Activated T-helper 2 cell treated with anti-CD3 and anti-CD28 coated beads, Interferon-gamma antibody, Interleukin-2, Interleukin-4, amounts not matched to agents 10 μg/mL and 5 μg/mL and 100 μg/mL, durations not matched to agents 14 hours and 24 hours and 36 hours (primary cell): ENCODE measurements around the gene PTX4. TPM values are rescaled to one million over a fixed set of nuclear protein-coding genes. Genes with fewer than 3 reads are reported as not detected.

Experiments
- DNase-seq: peaks from one replicate; pipeline ENCODE4 v3.0.0; 2021; ENCODE audit warnings: low spot score
- H3K27ac Mint-ChIP-seq: one replicate; pipeline ENCODE4 v1.8.0; 2021; ENCODE audit warnings: mixed read lengths
- H3K27me3 Mint-ChIP-seq: one replicate; pipeline ENCODE4 v1.8.0; 2021; ENCODE audit warnings: low read depth, mixed read lengths
- H3K36me3 Mint-ChIP-seq: one replicate; pipeline ENCODE4 v1.8.0; 2021; ENCODE audit warnings: low read depth, mixed read lengths
- H3K4me1 Mint-ChIP-seq: one replicate; pipeline ENCODE4 v1.8.0; 2021; ENCODE audit warnings: low read depth, mixed read lengths
- H3K4me3 Mint-ChIP-seq: one replicate; pipeline ENCODE4 v1.8.0; 2021; ENCODE audit warnings: low read depth, mild to moderate bottlenecking, moderate library complexity, mixed read lengths
- H3K9me3 Mint-ChIP-seq: one replicate; pipeline ENCODE4 v1.8.0; 2021; ENCODE audit warnings: mixed read lengths
- intact Hi-C: fragments of 100-400 bp; cut with micrococcal nuclease; formaldehyde crosslinking; loops from one replicate; pipeline ENCODE4 v1.15.1; 2023
- total RNA-seq: library from RNA; stranded (reverse); gene quantifications from 2 replicates; pipeline ENCODE4 v1.2.3, GENCODE V29; 2022

The PTX4 gene
- total RNA-seq, 1 donor from 2014 or later: not detected

DNA sequence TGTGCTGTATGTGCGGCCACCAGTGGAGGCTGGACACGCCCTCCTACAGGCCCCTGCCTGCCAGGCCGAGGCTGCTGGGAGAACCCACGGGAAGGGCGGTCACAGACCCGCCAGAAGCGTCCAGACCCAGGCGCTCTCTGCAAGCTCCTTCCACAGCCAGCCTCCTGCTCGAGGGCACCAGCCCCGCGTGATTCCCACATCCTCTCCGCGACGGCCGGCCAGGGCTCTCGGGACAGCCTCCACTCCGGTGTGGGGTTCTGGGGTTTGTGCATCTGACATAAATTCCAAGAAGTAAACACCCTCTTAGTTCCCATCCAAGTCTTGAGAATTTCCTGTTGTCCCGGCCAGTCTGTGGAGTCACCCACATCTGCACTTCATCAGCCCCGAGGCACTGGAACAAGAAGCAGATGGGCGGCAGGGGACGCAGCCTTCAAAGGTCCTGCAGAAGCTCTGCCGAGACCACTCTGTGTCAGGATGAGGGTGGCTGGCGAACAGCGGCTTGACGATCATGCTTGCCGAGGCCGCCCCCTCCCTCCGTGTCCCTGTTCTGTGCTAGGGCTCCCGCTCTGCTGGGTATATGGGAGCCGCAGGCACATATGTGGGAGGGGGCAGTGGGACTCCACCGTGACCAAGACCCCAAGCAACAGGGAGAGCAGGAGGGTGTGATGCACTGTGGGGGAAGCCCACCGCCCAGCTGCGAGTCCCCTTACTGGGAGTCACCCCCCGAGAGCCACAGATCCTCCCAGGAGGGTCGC is 42.3 kb upstream of the PTX4 start:
- no peak overlapping the region for H3K27ac Mint-ChIP-seq
- DNase-seq: no peak
- H3K9me3 Mint-ChIP-seq: no peaks in the 10 kb centered on the region
- peaks cover 19% of the 10 kb centered on the region for H3K4me1 Mint-ChIP-seq
- intact Hi-C loops: loop anchor here (10.0 kb wide), 1 partner anchor 174 kb away; the partner anchor contains the start of gene MAPK8IP3
- peaks cover 12% of the 10 kb centered on the region for H3K36me3 Mint-ChIP-seq
- H3K27me3 Mint-ChIP-seq: no peaks in the 10 kb centered on the region
- no peak overlapping the region for H3K4me3 Mint-ChIP-seq

DNA sequence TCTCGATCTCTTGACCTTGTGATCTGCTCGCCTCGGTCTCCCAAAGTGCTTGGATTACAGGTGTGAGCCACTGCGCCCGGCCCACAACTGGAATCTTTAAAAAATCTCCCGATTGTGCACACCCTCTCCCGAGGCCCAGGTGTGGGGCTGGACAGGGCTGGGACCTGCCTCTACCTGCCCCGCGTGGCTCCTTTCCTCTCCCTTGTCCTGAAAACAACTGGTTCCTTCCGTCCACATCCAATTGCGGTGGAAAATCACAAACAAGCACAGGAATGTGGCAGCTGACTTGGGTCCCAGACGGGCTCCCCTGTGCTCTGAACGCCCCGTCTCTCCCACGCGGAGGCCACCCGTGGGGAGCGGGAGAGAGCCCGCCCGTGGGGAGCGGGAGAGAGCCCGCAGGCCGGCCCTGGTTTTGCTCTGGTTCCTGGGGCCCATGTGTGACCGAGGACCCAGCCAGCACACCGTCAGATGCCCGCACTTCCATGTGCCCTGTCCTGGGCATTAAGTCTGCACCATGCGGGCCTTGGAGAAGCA is 41.7 kb upstream of the PTX4 start:
- Mint-ChIP-seq H3K9me3 (no peaks in the 10 kb centered on the region), H3K36me3 (peaks cover 10% of the 10 kb centered on the region), H3K4me1 (peaks cover 15% of the 10 kb centered on the region), H3K4me3 (no peak overlapping the region), H3K27ac (no peak overlapping the region), H3K27me3 (no peaks in the 10 kb centered on the region)
- intact Hi-C loops: loop anchor here (10.0 kb wide), 1 partner anchor 174 kb away; the partner anchor contains the start of gene MAPK8IP3
- no peak for DNase-seq

DNA sequence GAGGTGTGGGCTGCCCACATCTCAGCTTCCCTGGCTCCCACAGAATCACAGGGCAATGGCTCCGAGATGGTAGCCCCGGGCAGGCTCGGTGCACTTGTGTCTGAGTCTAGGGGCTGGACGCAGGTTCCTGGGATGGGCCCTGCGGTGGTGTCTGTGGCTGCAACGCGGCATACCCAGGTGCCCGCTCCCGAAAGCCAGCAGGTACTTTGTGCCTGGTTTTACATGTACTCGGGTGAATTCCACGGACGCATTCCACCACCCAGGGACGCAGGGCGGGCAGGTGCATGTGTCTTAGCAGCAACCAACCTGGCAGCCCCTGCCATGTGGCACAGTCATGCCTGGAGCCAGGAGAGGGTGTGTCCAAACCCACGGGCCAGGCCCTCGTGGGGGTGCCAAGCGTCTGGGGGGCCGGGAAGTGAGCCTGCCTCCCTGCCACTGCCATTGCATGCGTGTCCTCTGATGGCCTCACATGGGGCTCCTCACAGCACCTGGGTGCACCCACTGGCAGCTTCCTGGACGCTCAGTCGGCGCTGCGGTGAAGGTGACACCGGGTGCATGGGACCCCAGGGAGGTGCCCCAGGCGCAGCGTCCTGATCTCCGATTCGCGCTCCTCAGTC is 40.3 kb upstream of the PTX4 start:
- intact Hi-C loops: no loop called here
- no peaks in the 10 kb centered on the region for H3K9me3 Mint-ChIP-seq
- peak overlapping the region; percentile 62 for H3K27ac Mint-ChIP-seq
- no peak for DNase-seq
- H3K36me3 Mint-ChIP-seq: no peaks in the 10 kb centered on the region
- H3K4me3 Mint-ChIP-seq: no peak overlapping the region
- H3K27me3 Mint-ChIP-seq: no peaks in the 10 kb centered on the region
- peaks cover 11% of the 10 kb centered on the region for H3K4me1 Mint-ChIP-seq

DNA sequence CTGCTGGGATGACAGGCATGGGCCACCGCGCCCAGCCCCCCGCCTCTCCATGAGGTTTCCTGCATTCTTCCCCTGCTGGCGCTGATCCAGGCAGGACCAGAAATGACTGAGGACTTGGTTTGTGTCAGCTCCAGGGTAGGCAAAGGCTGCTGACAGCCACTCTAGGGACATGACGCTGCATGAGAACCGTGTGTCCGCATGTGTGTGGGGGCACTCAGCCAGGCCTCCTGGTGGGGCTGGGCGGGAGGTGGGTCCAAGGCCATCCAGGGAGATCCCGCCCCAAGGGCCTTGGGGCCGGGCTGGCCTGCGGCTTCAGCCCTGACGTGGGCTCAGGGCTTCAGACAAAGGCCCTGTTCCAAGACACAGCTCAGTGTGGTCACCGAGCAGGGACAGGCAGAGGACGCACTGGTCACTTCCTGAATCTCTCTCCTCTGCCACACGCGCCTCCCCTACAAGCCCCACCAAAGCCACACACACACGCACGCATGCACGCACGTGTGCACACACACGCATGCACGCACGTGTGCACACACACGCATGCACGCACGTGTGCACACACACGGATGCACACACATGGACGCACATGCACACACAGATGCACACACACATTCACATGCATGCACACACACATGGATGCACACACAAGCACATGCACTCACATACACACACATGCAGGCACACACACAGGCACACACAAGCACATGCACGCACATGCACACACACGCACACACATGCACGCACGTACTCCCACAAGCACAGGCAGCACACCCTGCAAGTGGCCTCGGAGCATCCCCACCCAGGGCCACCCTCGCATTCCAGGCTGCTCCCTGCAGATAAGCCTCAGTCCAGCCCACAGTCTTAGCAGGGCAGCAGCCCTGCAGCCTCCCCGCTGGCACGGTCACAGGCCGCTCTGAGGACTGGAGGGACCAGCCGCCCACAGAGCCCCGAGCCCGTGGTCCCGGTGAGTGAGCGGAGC is 39.4 kb upstream of the PTX4 start:
- H3K36me3 Mint-ChIP-seq: no peaks in the 10 kb centered on the region
- no peak for DNase-seq
- peaks cover 11% of the 10 kb centered on the region for H3K4me1 Mint-ChIP-seq
- H3K27ac Mint-ChIP-seq: no peak overlapping the region
- no peaks in the 10 kb centered on the region for H3K27me3 Mint-ChIP-seq
- no peak overlapping the region for H3K4me3 Mint-ChIP-seq
- intact Hi-C loops: no loop called here
- H3K9me3 Mint-ChIP-seq: no peaks in the 10 kb centered on the region

DNA sequence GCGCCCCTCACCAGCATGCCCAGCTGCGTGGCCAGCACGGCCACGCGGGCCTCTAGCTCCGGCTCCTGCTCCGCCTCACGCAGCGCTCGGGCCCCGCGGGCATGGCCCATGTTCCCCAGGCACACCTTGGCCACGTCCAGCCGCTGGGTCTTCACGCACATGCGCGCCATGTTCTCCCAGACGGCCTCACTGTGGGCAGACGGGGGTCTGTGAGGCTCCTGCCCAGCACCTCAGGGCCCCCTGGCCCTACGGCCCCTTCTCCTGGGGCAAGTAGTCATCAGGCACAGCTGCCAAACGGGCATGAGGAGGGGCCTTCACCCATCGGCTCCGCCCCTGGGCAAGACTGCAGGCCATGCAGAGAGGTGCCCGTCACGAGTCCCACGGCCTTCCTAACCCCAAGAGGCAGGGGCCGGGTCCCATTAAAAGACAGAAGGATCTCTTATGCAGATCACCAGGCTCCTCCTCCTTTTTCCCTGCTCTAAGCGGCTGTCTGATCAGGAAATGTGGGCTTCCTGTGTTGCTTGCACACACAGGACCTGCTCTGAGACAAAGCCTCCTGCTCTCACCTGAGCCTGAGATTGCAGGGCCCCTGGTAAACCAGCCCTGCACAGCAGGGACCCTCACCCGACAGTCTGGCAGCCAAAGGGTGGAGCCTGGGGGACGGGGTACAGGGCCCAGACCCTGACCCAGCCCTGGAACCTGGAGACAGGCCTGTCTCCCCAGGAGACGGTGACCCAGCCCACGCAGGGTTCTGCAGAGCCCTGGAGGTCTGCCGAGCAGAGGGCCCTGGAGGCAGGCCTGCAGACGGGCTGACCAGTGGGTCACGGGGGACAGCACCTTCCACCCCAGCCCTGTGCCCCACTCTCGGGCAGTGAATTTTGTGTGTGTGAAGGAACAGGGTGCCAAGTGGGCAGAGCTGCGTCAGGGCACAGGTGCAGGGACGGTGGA is 38.1 kb upstream of the PTX4 start:
- H3K36me3 Mint-ChIP-seq: no peaks in the 10 kb centered on the region
- H3K27ac Mint-ChIP-seq: no peak overlapping the region
- H3K4me1 Mint-ChIP-seq: peaks cover 9% of the 10 kb centered on the region
- no peaks in the 10 kb centered on the region for H3K9me3 Mint-ChIP-seq
- no peak for DNase-seq
- H3K4me3 Mint-ChIP-seq: no peak overlapping the region
- intact Hi-C loops: no loop called here
- no peaks in the 10 kb centered on the region for H3K27me3 Mint-ChIP-seq

DNA sequence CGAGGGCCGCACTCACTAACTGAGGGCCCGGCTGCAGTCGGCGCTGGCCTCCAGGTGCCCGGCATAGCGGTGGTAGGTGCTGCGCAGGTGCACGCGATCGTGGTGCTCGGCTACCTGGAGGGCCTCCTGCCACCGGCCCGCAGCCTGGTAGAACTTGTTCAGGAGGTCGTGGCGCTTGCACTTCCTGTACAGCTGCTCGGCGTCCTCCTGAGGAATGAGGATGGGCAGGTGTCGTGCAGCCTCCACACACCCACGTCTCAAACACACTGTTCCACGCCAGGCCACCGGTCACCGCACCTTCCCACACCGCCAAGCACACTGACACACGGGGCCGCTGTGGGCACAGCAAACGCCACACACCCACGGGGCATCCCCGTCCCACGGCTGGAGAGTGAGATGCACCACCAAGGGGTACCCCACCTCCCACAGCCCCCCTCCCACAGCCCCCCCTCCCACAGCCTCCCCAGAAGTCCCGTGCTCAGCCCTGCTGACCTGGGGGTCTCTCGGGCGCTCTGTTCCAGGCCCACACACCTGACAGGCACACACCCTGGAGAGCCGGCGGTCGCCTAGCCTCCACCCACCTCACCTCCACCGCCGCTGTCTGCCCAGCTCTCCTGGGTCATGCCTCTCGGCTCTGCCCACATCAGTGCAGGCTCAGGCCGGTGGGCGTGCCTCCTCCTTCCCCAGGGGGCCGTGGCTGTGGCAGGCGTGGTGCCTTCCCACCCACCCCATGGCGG is 37.3 kb upstream of the PTX4 start:
- H3K4me1 Mint-ChIP-seq: peaks cover 9% of the 10 kb centered on the region
- no peaks in the 10 kb centered on the region for H3K36me3 Mint-ChIP-seq
- no peak for DNase-seq
- intact Hi-C loops: no loop called here
- H3K9me3 Mint-ChIP-seq: no peaks in the 10 kb centered on the region
- H3K27ac Mint-ChIP-seq: no peak overlapping the region
- H3K27me3 Mint-ChIP-seq: no peaks in the 10 kb centered on the region
- no peak overlapping the region for H3K4me3 Mint-ChIP-seq

DNA sequence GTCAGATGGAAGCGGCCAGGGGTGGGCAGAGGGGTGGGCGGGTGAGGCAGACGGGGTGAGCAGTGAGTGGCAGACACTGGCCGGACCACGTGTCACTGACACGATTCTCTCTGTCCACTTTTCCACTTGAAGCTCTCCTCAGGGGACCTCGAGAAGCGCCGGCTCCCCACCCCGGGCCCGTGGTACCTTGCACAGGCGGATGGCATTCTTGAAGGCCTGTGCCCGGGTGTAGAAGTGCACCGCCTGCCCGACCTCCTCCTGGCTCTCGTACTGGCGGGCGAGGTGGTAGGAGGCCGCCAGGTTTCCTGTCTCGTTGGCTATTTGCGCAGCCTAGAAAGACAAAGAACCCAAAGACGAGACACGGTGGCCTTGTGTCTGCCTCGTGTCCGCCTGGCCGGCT is 35.6 kb upstream of the PTX4 start:
- H3K9me3 Mint-ChIP-seq: no peaks in the 10 kb centered on the region
- no peak for DNase-seq
- no peaks in the 10 kb centered on the region for H3K27me3 Mint-ChIP-seq
- no peaks in the 10 kb centered on the region for H3K36me3 Mint-ChIP-seq
- H3K27ac Mint-ChIP-seq: no peak overlapping the region
- intact Hi-C loops: no loop called here
- H3K4me3 Mint-ChIP-seq: no peak overlapping the region
- peaks cover 9% of the 10 kb centered on the region for H3K4me1 Mint-ChIP-seq

DNA sequence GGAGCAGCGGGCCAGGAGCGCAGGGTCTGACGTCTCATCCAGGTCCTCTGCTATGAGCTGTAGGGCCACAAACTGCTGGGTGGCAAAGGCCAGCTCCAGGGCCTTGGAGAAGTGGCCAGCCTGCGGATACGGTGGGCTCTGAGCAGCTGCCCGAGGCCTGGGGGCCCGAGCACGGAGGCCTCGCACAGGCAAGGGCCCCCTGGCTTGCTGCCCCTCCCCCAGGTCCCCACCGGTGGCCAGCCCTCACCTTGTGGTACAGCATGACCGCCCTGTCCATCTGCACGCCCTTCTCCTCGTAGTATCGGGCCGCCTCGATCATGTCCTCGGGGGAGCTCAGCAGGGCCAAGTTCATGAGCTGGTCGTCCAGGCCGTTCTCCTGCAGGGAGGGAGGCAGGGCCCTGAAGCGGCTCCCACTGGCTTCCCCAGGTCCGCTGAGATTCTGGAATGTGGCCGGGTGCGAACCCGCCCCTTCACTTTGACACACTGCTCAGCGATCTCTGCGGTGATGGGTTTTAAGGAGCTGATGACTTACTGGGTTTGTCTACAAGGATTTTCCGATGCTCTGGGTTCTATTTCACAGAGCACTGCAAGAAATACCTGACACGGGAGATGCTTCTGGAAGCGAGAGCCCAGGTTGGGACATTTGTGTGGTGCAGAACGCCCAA is 35.0 kb upstream of the PTX4 start:
- H3K4me3 Mint-ChIP-seq: no peak overlapping the region
- DNase-seq: no peak
- H3K4me1 Mint-ChIP-seq: peaks cover 9% of the 10 kb centered on the region
- intact Hi-C loops: no loop called here
- no peaks in the 10 kb centered on the region for H3K27me3 Mint-ChIP-seq
- H3K27ac Mint-ChIP-seq: no peak overlapping the region
- no peaks in the 10 kb centered on the region for H3K9me3 Mint-ChIP-seq
- no peaks in the 10 kb centered on the region for H3K36me3 Mint-ChIP-seq

DNA sequence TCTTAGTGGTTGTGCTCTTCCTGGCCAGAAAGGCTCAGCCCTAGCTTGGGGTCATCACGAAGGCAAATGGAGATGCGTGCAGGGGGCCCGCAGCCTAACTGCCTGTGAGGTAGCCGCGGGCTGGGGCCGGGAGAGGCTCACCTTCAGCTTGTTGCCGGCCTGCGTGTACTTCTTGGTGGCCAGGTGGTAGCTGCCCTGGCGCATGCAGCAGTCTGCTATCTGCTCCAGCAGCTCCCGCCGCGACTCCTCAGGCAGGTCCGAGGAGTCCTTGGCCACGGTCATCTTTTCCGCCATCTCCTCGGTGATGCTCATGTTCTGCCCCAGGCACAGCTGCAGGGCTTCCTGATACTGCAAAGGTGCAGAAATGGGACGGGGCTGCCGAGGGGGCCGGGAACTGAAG is 31.7 kb upstream of the PTX4 start:
- DNase-seq: no peak
- Mint-ChIP-seq H3K27ac (no peak overlapping the region), H3K27me3 (no peaks in the 10 kb centered on the region), H3K9me3 (no peaks in the 10 kb centered on the region), H3K4me3 (no peak overlapping the region), H3K4me1 (no peaks in the 10 kb centered on the region), H3K36me3 (no peaks in the 10 kb centered on the region)
- intact Hi-C loops: no loop called here

DNA sequence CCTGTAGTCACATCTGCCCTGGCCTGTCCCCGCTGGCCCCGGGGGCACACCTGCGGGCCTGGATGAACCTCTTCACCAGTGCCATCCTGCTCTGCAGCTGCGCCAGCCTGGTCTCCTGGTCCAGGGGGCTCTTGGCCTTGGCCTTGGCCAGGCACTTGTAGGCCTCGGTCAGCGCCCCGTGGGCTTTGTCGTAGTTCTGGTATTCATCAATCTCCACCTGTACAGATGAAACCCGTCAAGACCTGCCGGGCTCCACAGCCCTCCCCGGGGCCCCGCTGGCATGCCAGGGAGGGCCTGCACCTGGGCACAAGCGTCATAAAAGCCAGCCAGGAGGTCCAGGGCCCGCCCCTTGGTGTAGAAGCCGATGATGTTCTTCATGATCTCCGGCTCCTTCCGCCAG is 31.1 kb upstream of the PTX4 start:
- H3K9me3 Mint-ChIP-seq: peaks cover 2% of the 10 kb centered on the region
- no peaks in the 10 kb centered on the region for H3K36me3 Mint-ChIP-seq
- H3K27me3 Mint-ChIP-seq: no peaks in the 10 kb centered on the region
- no peaks in the 10 kb centered on the region for H3K4me1 Mint-ChIP-seq
- H3K27ac Mint-ChIP-seq: no peak overlapping the region
- no peak for DNase-seq
- no peak overlapping the region for H3K4me3 Mint-ChIP-seq
- intact Hi-C loops: no loop called here

DNA sequence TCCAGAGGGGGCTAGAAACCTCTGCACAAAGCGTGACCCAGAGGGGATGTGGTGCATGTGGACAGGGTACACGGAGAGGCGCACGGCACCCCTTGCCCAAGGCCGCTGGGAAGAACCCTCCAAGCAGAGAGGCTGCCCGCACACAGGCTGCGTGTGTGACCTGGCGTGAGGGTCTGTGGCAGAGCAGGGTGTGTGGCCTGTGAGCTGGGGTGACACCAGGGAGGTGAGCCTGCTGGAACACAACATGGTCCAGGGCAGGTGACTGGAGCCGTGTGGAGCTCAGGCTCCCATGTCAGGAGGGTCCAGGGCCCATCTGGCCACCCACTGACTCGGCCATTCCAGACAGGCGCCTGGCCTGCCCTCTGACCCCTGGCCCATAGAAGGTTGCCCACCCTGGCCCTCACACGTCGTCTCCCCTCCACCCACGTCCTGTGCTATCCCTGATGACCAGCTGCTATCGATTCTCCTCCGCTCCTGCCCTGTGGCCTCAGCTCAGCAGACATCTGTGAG is 29.9 kb upstream of the PTX4 start:
- H3K4me1 Mint-ChIP-seq: no peaks in the 10 kb centered on the region

More for the DNA sequence above, 29.9 kb upstream of the PTX4 start:
- H3K27me3 Mint-ChIP-seq: no peaks in the 10 kb centered on the region
- H3K9me3 Mint-ChIP-seq: peaks cover 8% of the 10 kb centered on the region
- no peak overlapping the region for H3K4me3 Mint-ChIP-seq
- intact Hi-C loops: no loop called here
- peaks cover 4% of the 10 kb centered on the region for H3K36me3 Mint-ChIP-seq
- H3K27ac Mint-ChIP-seq: no peak overlapping the region
- DNase-seq: no peak
